GM12801 (cell line): ENCODE measurements around the gene SLC39A11.

Experiments
- TF ChIP-seq, protein P1 (sequence below): IDR thresholded peaks from one replicate; pipeline ENCODE4 v1.5.1; 2011; ENCODE audit warnings: control low read depth; ENCODE audit not compliant: insufficient read length; ENCODE audit errors: extremely low read depth

Gene SLC39A11

DNA sequence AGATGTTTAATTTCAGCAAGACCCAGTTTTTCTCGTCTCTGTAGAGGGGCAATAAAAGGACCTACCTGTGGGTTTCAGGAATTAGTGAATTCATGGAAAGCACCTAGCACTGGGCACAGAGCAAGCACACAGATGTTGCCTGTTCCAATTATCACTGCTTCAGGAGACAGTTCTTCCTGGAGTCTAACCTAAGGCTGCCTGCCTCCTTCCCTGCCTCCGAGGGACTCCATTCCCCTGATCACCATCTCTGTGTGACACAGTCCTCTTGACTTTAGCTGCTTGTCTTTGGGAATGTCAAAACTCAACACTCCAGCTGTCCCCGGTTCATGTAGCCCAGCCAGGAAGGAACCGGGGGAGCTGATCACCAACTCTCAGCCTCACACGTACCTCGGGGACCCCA, 474.9 kb downstream of the SLC39A11 start:
- TF ChIP-seq, protein P1, sequence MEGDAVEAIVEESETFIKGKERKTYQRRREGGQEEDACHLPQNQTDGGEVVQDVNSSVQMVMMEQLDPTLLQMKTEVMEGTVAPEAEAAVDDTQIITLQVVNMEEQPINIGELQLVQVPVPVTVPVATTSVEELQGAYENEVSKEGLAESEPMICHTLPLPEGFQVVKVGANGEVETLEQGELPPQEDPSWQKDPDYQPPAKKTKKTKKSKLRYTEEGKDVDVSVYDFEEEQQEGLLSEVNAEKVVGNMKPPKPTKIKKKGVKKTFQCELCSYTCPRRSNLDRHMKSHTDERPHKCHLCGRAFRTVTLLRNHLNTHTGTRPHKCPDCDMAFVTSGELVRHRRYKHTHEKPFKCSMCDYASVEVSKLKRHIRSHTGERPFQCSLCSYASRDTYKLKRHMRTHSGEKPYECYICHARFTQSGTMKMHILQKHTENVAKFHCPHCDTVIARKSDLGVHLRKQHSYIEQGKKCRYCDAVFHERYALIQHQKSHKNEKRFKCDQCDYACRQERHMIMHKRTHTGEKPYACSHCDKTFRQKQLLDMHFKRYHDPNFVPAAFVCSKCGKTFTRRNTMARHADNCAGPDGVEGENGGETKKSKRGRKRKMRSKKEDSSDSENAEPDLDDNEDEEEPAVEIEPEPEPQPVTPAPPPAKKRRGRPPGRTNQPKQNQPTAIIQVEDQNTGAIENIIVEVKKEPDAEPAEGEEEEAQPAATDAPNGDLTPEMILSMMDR, result no peak

DNA sequence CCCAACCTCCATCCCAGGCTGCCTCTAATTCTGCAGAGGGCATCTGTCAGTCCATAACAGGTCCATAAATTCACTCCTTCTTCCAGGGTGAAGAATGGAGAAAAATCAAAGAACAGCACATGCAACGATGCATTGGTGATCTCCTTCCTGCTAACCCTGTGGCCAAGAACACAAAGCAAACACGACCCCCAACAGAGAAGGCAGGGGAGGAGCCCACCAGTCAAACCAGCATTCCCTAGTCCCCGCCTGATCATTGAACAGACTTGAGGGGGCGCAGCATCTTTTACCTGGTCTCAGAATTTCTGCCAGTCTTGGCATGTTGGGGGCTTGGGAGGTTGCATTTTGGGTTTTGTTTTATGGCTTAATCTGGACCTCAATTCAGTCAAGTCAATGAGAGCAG, 476.0 kb downstream of the SLC39A11 start:
- TF ChIP-seq, protein P1, result no peak

DNA sequence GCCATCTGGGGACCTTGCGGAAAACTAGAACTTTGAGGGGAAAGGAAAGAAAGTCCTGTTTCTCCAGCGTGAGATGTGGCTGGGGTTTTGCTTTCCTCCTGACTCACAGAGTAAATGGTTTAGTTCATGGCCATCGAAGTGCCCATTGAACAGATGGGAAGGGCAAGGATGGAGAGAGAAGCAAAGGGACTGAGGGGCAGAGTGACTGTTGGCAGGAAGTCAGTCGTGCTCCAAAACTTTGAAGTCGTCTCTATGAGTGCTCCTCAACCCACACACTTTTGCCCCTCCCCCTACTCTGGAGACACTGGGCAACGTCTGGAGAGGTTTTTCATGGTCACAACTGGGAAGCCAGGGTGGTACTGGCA, 476.9 kb downstream of the SLC39A11 start:
- TF ChIP-seq, protein P1, result no peak

DNA sequence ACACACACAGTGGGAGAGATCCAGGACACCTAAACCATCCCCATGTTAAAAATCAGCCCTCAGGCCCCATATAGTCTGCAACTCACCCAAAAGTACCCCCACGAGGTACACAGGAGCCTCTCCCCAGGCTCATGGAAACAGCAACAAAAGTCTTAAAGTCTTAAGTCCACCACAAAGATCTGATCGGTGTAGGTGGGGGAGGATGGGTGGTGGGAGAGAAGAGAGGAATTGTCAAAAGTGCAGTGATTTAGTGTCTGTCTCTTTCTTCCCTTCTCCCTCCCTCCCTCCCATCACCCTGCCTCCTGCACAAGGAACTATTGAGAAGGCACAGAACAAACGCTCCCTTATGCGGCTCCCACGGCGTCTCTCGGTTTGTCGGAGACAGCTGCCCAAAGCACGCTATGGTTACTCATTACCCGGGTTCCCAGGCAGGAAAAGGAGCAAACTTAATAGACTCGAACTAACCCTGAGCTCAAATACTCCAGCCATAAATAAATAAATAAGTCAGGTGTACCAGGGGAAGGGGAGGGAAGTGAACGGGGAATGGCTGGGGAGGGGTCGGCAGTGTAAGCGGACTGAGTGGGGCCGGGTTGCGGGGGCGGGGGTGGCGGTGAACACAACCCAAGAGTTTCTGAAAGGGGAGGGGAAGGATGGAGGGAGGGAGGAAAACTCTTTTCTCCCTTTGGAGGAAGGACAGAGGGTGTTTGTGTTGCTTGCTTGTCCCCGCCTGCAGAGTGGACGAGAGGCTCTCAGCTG, 477.4 kb downstream of the SLC39A11 start:
- TF ChIP-seq, protein P1, result no peak

DNA sequence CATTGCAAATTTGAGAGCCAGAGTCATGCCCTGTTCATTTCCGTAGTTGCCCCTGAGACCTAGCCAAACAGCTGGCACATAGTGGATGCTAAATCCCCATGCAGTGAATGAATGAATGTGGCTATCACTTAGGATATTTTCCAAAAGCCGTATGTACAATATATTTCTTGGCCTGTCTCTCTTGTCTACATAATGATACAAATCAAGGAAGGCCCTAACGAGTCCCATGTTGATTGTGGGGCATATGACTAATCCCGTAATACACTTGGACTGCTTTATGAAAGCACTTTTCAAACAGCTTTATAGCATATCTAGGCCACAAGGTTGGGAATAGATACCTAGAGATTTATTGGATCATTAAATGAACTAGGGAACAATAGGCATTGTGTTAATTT, 478.0 kb downstream of the SLC39A11 start:
- TF ChIP-seq, protein P1, result no peak

DNA sequence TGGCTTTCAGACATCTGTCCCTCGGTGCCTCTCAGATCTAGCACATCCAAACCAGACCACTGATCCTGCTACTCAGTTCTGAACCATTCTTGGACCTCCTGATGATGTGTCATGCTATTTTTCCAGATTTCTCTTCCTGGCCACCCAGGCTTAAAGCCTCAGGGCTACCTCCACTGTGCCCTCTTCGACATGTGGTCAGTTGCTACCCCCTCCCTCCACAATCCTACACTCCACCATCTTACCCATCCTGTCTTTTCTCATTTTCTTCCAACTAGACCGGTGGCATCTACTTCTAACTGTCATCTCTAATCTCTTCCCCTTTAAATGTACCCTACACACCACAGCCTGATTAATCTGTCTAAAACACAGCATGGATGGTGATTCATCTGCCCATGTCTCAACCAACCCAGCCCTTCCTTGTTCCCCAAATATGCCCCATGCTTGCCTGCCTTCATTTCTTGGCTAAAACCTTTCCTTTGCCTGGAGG, 478.6 kb downstream of the SLC39A11 start:
- TF ChIP-seq, protein P1, result no peak

DNA sequence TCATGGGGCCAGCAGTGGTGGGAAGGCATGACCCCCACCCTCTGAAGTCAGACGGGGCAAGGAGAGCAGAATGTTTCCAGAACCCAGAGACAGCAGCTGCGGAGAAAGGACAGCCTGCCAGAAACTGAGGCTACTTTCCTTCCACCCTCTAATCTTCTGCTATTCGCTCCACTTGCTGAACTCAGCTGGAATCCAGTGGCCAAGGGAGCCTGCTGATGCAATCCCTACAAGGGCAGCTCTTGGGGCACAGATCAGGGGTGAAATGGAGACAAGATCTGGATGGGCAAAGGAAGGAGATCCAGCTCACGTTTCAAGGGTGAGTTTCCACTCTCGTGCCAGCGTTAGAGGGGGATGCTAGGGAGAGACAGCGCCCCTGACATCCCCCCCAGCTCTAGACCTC, 479.1 kb downstream of the SLC39A11 start:
- TF ChIP-seq, protein P1, result no peak
